Stimulated activated naive CD8-positive, alpha-beta T cell treated with anti-CD3 and anti-CD28 coated beads, Interleukin-15, Interleukin-2, amounts not matched to agents 100 U/mL and 50 U/mL, for 24 hours (primary cell): ENCODE results near the gene TEX9.
"Not testable (repeated sequence)": the region's sequence is repeated elsewhere in the genome, so short reads cannot be mapped to it uniquely, and the experiment has no call there.

Experiments used
- ATAC-seq: fragments of 150-1000 bp; cut with Tn5 transposase; one replicate; pipeline ENCODE4 v1.10.0; 2021
- DNase-seq: peaks from one replicate; pipeline ENCODE4 v3.0.0; 2021

TEX9 gene

DNA sequence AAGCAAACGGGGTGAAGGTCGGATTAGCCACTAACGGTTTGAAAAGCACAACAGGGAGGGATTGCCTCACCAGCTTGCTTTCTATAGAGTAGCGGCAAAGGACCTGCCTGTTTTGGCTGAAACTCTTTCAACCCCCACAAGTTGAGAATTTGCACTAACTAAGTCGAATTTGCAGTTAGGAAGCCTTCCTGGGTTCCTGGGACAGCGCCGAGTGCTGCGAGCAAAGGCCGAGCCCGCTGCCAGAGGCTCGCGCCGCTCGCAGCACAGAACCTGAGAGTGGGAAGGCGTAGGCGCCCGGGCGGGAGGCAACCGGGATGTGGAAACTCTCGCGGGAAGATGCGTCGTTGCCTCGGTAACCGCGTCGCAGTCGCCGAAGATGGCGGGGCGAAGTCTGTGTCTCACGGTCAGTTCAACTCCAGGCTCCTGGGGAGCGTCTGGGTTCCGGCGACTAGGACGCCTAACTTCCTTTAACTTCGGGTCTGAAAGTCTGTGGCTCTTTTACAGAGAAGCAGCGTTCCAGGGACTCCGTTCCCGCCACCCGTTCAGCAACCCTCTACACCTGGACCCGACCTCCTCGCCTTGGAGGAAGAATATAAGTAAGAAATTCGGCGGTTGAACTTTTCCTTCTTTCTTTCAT, at the start of gene TEX9:
TEX9 (plus strand) TSS at position 352 of the 637 bp plus-strand sequence; CDS start at position 377, 25 bp downstream.
- DNase-seq (peak; percentile 82), ATAC-seq (peak; percentile 96)

DNA sequence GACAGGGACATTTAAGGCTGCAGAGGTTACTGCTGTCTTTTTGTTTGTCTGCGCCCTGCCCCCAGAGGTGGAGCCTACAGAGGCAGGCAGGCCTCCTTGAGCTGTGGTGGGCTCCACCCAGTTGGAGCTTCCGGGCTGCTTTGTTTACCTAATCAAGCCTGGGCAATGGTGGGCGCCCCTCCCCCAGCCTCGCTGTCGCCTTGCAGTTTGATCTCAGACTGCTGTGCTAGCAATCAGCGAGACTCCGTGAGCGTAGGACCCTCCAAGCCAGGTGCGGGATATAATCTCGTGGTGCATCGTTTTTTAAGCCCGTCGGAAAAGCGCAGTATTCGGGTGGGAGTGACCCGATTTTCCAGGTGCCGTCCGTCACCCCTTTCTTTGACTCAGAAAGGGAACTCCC, 48.7 kb upstream of the TEX9 start:
- not testable (repeated sequence) for ATAC-seq, DNase-seq

- ATAC-seq, result no peak
- no peak for DNase-seq
Observed at GRCh38 chr15:56320316-56320715, 44.9 kb upstream of the TEX9 start.

- DNase-seq, result no peak
- ATAC-seq, result no peak
Observed at GRCh38 chr15:56320861-56321260, 44.4 kb upstream of the TEX9 start.

DNA sequence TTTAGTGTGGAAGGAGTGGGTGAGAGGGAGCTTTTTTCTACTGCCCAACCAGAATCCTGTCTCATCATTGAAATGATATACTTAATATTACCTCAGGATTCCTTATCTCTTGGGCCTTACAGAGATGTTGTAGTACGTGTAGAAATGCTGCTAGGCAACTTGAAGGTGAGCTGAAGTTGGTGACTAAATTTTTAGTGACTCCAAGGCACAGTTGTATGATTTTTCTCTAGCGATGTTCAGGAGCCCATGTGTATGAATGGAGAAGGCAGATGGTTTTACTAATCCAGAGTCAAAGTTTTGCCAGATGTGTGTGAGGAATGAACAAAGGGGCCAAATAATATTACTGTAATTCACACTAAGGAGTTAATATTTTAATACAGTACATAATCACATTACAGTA, 42.8 kb upstream of the TEX9 start:
- ATAC-seq (no peak), DNase-seq (no peak)

DNA sequence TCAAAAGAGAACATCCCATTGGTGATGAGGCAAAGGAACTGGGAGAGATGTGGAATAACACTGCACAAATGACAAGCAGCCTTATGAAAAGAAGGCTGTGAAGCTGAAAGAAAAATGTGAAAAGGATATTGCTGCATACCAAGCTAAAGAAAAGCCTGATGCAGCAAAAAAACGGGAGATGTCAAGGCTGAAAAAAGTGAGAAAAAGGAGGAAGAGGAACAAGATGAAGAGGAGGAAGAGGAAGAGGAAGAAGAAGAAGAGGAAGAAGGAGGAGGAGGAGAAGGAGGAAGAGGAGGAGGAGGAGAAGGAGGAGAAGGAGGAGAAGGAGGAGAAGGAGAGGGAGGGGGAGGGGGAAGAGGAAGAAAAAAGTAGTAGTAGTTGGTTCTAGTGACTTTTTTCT, 41.8 kb upstream of the TEX9 start:
- DNase-seq (no peak), ATAC-seq (no peak)

DNA sequence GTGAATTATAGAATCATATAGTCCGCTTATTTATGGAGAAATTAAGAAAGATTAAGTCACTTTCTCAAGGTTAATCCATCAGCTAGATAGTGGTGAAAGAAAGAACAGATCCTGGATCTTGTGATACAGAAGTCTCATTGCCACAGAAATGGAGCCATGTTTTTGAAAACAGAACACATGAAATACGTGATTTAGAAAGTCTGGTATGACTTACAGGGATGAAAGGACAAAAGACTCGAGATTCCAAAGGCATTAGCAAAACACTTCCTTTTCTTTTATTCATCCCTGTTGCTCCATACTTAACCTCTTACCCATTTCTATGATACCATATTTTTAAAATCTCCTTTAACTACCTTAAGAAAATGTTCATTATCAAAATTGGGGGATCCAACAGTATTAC, 40.0 kb upstream of the TEX9 start:
- ATAC-seq (no peak), DNase-seq (no peak)

DNA sequence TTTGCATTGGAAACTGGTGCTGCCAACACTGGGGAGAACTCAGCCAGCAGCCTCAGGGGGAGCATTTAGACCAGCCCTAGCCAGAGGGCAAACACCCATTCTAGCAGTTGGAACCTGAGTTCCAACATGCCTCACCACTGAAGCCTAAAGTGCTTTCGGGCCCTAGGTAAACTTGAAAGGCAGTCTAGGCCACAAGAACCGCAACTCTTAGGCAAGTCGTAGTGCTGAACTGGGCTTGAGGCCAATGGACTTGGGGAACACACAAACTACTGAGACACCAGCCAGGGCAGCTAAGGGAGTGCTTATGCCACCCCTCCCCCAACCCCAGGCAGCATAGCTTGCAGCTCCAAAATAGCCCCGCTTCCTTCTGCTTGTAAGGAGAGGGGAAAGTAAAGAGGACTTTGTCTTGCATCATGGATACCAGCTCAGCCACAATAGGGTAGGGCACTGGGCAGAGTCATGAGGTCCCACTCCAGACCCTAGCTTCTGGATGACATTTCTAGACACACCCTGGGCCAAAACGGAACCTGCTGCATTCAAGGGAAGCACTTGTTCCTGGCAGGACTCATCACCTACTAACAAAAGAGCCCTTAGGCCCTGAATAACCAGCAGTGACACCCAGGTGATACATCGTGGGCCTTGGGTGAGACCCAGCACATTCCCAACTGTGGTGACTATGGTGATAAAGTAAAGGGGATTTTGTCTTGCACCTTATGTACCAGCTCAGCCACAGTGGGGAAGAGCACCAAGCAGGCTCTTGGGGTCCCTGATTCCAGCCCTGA, 37.3 kb upstream of the TEX9 start:
- ATAC-seq (no peak), DNase-seq (no peak)

- ATAC-seq, result no peak
- no peak for DNase-seq
Observed at GRCh38 chr15:56337084-56337725, 28.0 kb upstream of the TEX9 start.

DNA sequence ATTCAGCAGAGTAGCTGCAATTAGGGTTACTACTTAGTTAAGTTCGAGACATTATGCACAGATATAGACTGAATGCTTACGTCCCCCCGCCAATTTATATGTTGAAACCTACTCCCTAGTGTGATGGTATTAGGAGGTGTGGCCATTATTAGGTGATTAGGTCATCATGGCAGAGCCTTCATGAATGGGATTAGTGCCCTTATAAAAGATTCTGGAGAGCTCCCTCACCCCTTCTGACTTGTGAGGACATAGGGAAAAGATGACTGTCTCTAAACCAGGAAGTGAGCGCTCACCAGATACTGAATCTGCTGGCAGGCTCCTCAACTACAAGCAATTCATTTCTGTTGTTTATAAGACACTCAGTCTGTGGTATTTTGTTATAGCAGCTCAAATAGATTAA, 25.6 kb upstream of the TEX9 start:
- DNase-seq (no peak), ATAC-seq (no peak)

GRCh38 chr15:56341201-56341600, 24.0 kb upstream of the TEX9 start:
- no peak for DNase-seq
- no peak for ATAC-seq

DNA sequence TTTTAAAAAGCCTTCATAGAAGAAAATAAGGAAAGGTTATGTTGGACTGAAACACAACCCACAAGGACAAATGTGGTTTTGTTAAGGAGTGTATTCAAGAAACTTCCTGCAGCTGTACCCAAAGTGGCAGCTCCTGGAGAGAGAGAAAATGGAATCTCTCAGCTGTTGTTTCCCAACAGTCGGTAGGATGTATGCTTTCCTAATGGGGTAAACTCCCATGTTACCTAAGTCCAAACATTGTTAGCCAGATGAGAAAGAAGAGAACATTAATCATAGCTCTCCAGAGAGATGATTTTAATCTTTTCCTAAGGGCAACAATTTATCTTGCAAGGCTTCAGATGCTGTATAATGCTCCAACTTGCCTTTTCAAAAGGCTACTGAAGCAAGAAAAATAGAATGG, 22.6 kb upstream of the TEX9 start:
- DNase-seq (no peak), ATAC-seq (no peak)

DNA sequence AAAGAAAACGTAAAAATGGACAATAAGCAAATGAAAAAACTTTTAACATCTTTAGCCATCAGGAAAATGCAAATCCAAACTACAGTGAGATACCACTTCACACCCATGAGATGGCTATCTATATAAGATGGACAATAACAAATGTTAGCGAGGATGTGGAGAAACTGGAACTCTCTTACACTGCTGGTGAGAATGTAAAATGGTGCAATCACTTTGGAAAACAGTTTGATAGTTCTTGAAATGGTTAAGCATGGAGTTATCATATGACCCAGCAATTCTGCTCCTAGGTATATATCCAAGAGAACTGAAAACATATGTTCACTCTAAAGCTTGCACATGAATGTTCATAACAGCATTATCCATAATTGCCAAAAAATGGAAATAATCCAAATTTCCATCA, 21.3 kb upstream of the TEX9 start:
- DNase-seq, result no peak
- ATAC-seq, result no peak

DNA sequence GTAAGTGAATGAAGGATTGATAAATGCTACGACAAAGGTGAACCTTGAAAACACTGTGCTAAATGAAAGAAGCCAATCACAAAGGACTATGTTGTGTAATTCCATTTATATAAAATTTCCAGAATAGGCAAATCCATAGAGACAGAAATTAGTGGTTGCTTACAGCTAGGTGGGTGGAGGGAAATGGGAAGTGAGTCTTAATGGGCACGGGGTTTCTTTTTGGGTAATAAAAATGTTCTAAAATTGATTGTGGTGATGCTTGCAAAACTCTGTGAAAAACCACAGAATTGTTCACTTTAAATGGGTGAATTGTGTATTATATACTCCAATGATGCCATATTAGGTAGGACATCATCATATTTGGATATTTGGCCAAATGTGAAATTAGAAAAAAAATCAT, 20.9 kb upstream of the TEX9 start:
- ATAC-seq, result no peak

DNA sequence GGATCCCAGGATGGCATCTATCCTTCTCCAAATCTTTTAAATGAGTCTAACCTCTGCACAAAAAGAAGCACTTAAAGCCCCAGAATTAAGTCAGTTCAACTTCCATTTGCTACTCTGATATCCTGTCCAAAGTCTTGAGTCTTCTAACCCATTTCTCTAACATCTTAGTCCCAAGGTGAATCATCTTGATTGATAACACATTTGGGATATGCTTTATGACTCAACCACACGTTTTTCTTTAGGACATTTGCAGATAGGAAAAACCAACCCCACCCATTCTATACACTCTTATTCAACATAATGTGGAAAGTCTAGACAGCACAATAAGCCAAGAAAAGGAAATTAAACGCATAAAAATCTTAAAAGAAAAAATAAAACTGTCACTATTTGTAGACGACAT, 18.8 kb upstream of the TEX9 start:
- no peak for ATAC-seq
- DNase-seq, result no peak

More for the DNA sequence above, 20.9 kb upstream of the TEX9 start:
- DNase-seq, result no peak

GRCh38 chr15:56349554-56349953, 15.7 kb upstream of the TEX9 start:
- ATAC-seq (no peak), DNase-seq (no peak)

- ATAC-seq, result no peak
- DNase-seq, result no peak
Observed at GRCh38 chr15:56351353-56351752, 13.9 kb upstream of the TEX9 start.

- ATAC-seq, result no peak
- DNase-seq, result no peak
Observed at GRCh38 chr15:56351957-56352506, 13.2 kb upstream of the TEX9 start.

GRCh38 chr15:56353119-56353518, 12.1 kb upstream of the TEX9 start:
- DNase-seq (no peak), ATAC-seq (no peak)

GRCh38 chr15:56353740-56354139, 11.5 kb upstream of the TEX9 start:
- DNase-seq (no peak), ATAC-seq (no peak)

- ATAC-seq (no peak), DNase-seq (no peak)
Observed at GRCh38 chr15:56356616-56357015, 8.6 kb upstream of the TEX9 start.

GRCh38 chr15:56358604-56359003, 6.6 kb upstream of the TEX9 start:
- ATAC-seq, result no peak
- DNase-seq, result no peak

GRCh38 chr15:56361987-56362386, 3.2 kb upstream of the TEX9 start:
- ATAC-seq, result no peak
- no peak for DNase-seq
